ENCODE measurements around the gene SLX1A.
"Not testable (repeated sequence)": the region's sequence is repeated elsewhere in the genome, so short reads cannot be mapped to it uniquely, and the experiment has no call there.

SLX1A gene

DNA sequence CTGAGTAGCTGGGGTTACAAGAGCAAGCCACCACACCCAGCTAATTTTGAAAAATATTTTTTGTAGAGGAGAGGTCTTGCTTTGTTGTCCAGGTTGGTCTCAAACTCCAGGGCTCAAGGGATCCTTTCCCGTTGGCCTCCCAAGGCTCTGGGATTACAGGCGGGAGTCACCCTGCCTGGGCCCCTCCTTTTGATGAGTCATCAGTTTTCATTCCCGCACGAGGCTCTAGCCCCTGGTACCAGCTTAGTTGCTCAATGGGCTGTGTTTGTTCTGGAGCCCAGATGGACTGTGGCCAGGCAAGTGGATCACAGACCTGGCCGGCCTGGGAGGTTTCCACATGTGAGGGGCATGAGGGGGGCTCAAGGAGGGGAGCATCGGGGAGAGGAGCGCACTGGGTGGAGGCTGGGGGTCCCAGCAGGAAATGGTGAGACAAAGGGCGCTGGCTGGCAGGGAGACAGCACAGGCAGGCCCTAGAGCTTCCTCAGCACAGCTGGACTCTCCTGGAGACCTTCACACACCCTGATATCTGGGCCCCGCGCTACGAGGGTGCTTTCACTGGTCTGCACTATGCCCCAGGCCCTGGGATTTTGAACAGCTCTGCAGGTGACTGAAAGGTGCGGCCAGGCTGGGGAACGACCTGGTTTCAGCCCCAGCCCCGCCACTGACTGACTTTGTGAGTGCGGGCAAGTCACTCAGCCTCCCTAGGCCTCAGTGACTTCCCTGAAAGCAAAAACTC lies 6.1 kb downstream of the SLX1A start:
- peak; percentile 71 for ATAC-seq (ENCODE audit: low read depth)

GRCh38 chr16:30205541-30206236 lies 12.0 kb downstream of the SLX1A start:
- H3K36me3 ChIP-seq (ENCODE audit: low read depth); H3K4me3 ChIP-seq (ENCODE audit: severe bottlenecking); H3K27ac ChIP-seq (ENCODE audit: poor library complexity, severe bottlenecking); H3K4me1 ChIP-seq (ENCODE audit: insufficient read depth, poor library complexity, severe bottlenecking); H3K9me3 ChIP-seq (ENCODE audit: severe bottlenecking); H3K27me3 ChIP-seq (ENCODE audit: insufficient read depth, poor library complexity, severe bottlenecking): not testable (repeated sequence)
- DNase-seq (ENCODE audit: low spot score) = peak; percentile 34
- ATAC-seq (ENCODE audit: low read depth) = peak; percentile 23

More for the DNA sequence above, 6.1 kb downstream of the SLX1A start:
- not testable (repeated sequence) for H3K4me1 ChIP-seq (ENCODE audit: insufficient read depth, poor library complexity, severe bottlenecking); H3K27me3 ChIP-seq (ENCODE audit: insufficient read depth, poor library complexity, severe bottlenecking); H3K36me3 ChIP-seq (ENCODE audit: low read depth); H3K9me3 ChIP-seq (ENCODE audit: severe bottlenecking); DNase-seq (ENCODE audit: low spot score); H3K27ac ChIP-seq (ENCODE audit: poor library complexity, severe bottlenecking); H3K4me3 ChIP-seq (ENCODE audit: severe bottlenecking)

DNA sequence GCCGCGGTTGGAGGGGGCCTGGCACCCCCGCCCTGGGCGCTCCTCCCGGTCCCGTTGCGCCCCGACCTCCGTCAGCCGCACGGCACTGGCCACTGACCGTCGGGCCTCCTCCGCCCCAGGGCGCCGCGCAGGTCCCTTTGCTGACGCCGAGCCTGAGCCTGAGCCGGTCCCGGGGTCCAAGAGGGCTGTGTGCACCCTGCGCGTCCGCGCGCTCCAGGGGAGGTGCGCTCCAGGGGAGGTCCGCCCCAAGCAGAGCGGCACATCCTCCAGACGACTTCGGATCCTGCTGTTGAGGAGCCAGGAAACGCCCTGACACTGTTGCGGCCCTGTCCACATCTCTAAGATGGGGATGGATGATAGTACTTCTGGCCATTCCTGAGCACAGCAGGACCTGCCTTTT lies 12.6 kb downstream of the SLX1A start:
- not testable (repeated sequence) for H3K4me3 ChIP-seq (ENCODE audit: severe bottlenecking); H3K9me3 ChIP-seq (ENCODE audit: severe bottlenecking); H3K27ac ChIP-seq (ENCODE audit: poor library complexity, severe bottlenecking); H3K27me3 ChIP-seq (ENCODE audit: insufficient read depth, poor library complexity, severe bottlenecking); H3K4me1 ChIP-seq (ENCODE audit: insufficient read depth, poor library complexity, severe bottlenecking); DNase-seq (ENCODE audit: low spot score); H3K36me3 ChIP-seq (ENCODE audit: low read depth)
- ATAC-seq (ENCODE audit: low read depth) = peak; percentile 2; the same call in 1 of the 3 replicates

DNA sequence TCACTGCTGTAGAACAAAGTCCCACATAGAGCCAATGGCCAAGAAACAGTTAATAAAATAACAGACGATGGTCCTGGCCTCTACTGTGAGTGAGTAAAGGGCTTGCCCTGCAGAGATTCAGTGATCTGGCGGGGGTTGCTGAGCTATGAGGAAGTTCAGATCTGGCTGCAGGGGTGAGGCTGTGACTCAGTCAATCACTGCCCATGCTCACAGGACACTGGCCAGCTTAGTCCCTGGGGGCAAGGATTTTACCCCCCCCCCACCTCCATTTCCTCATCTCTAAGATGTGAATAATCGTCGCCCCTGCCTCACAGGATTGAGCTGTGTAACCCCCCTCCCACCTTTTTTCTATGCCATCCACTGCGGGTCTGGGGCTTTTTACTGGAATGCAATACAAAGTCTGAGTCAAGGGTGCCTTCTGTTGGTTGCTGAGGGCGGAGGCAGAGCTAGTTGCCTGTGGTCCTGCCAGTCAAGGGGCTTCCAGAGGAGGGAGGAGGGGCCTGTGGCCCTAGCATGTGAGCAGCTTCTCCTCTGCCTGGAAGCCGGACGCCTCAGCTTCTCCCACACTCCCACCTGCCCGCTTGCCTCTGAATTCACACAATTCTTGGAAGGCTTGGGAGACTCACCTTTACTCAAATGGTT lies 13.5 kb downstream of the SLX1A start:
- peak; percentile 18 for DNase-seq (ENCODE audit: low spot score)

GRCh38 chr16:30209032-30209431 lies 15.4 kb downstream of the SLX1A start:
- H3K4me1 ChIP-seq (ENCODE audit: insufficient read depth, poor library complexity, severe bottlenecking); H3K4me3 ChIP-seq (ENCODE audit: severe bottlenecking); H3K9me3 ChIP-seq (ENCODE audit: severe bottlenecking); H3K27ac ChIP-seq (ENCODE audit: poor library complexity, severe bottlenecking); DNase-seq (ENCODE audit: low spot score); H3K27me3 ChIP-seq (ENCODE audit: insufficient read depth, poor library complexity, severe bottlenecking); H3K36me3 ChIP-seq (ENCODE audit: low read depth): not testable (repeated sequence)
- peak; percentile 37 for ATAC-seq (ENCODE audit: low read depth)

More for the DNA sequence above, 13.5 kb downstream of the SLX1A start:
- H3K27ac ChIP-seq (ENCODE audit: poor library complexity, severe bottlenecking); H3K4me1 ChIP-seq (ENCODE audit: insufficient read depth, poor library complexity, severe bottlenecking); H3K9me3 ChIP-seq (ENCODE audit: severe bottlenecking); H3K27me3 ChIP-seq (ENCODE audit: insufficient read depth, poor library complexity, severe bottlenecking); H3K4me3 ChIP-seq (ENCODE audit: severe bottlenecking); H3K36me3 ChIP-seq (ENCODE audit: low read depth): not testable (repeated sequence)
- ATAC-seq (ENCODE audit: low read depth) = peak; percentile 78

DNA sequence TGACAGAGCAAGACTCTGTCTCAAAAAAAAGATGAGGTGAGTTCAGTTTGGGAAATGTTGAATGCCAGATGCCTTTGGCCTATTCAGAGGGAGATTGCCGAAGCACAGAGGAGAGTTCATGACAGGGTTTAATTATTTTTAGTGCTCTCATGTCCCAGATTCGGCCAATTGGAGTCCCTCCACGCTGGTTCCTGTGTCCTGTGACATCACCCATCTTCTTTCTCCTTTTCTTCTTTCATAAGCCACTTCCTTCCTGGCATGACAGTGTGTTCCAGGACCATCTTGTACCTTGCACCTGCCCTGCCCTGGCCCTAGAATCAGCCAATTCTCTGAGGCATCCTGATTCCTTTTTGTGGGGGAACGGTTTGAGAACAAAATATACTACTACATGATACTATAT lies 17.7 kb downstream of the SLX1A start:
- not testable (repeated sequence) for H3K9me3 ChIP-seq (ENCODE audit: severe bottlenecking); H3K4me3 ChIP-seq (ENCODE audit: severe bottlenecking); H3K36me3 ChIP-seq (ENCODE audit: low read depth); ATAC-seq (ENCODE audit: low read depth); H3K27ac ChIP-seq (ENCODE audit: poor library complexity, severe bottlenecking); H3K4me1 ChIP-seq (ENCODE audit: insufficient read depth, poor library complexity, severe bottlenecking); DNase-seq (ENCODE audit: low spot score); H3K27me3 ChIP-seq (ENCODE audit: insufficient read depth, poor library complexity, severe bottlenecking)

- H3K9me3 ChIP-seq (ENCODE audit: severe bottlenecking); H3K27me3 ChIP-seq (ENCODE audit: insufficient read depth, poor library complexity, severe bottlenecking); ATAC-seq (ENCODE audit: low read depth); H3K4me3 ChIP-seq (ENCODE audit: severe bottlenecking); H3K36me3 ChIP-seq (ENCODE audit: low read depth); H3K4me1 ChIP-seq (ENCODE audit: insufficient read depth, poor library complexity, severe bottlenecking); H3K27ac ChIP-seq (ENCODE audit: poor library complexity, severe bottlenecking): not testable (repeated sequence)
- DNase-seq (ENCODE audit: low spot score) = peak; percentile 43
These were observed 23.4 kb downstream of the SLX1A start for GRCh38 chr16:30217082-30217481.

Measured in RWPE2 (cell line).